Panc1 (cell line): ENCODE measurements around the gene TMED5. TPM values are rescaled to one million over a fixed set of nuclear protein-coding genes. Genes with fewer than 3 reads are reported as not detected.

ENCODE experiments used
- ATAC-seq: fragments of 200-7000 bp; cut with Tn5 transposase; 2 replicates; pipeline ENCODE4 v1.9.1; 2020; ENCODE audit warnings: mild to moderate bottlenecking, moderate library complexity
- BruUV-seq: library from RNA; stranded (reverse); fragments of 400-500 nt; replicated peaks from 2 replicates; lab custom pipeline; 2021; lab: Mats Ljungman, UMichigan
- CTCF ChIA-PET: fragments of 300-600 bp; sonication (Branson Sonifier 250); formaldehyde crosslinking; loops from one replicate; lab custom pipeline; 2022; ENCODE audit warnings: antibody characterized with exemption; lab: Charles Lee
- POLR2A ChIA-PET: fragments of 300-600 bp; sonication (Branson Sonifier 250); formaldehyde crosslinking; loops from one replicate; lab custom pipeline; 2022; ENCODE audit warnings: antibody characterized with exemption; lab: Charles Lee
- DNase-seq: peaks from one replicate; pipeline ENCODE4 v3.0.0-alpha.2; 2010; ENCODE audit warnings: low read depth, low spot score
- H3K27ac ChIP-seq: 2 replicates; pipeline ENCODE4 v1.5.1; 2011; ENCODE audit warnings: mild to moderate bottlenecking, low read length, inconsistent platforms
- H3K27me3 ChIP-seq: fragments of 200-500 bp; sonication (Bioruptor generic); 2 replicates; pipeline ENCODE4 v1.6.0; 2014; ENCODE audit warnings: low read length, inconsistent platforms; ENCODE audit not compliant: control insufficient read depth, insufficient read depth
- H3K36me3 ChIP-seq: fragments of 200-500 bp; sonication (Bioruptor generic); 2 replicates; pipeline ENCODE4 v1.5.1; 2014; ENCODE audit warnings: inconsistent platforms, mild to moderate bottlenecking, low read length, moderate library complexity; ENCODE audit not compliant: control insufficient read depth, insufficient read depth
- H3K4me1 ChIP-seq: 2 replicates; pipeline ENCODE4 v1.5.1; 2011; ENCODE audit warnings: inconsistent platforms, mild to moderate bottlenecking, low read length, moderate library complexity; ENCODE audit not compliant: control insufficient read depth, insufficient read depth
- H3K4me3 ChIP-seq, 2 experiments: 2 replicates each; pipeline ENCODE4 v1.5.1; 2011 to 2012; ENCODE audit warnings: low read depth in 2 of 2, low read length in 2 of 2, mild to moderate bottlenecking in 2 of 2, inconsistent platforms in 1 of 2, moderate library complexity in 1 of 2
- H3K9me3 ChIP-seq: fragments of 200-500 bp; sonication (Bioruptor generic); 2 replicates; pipeline ENCODE4 v1.5.1; 2014; ENCODE audit warnings: low read depth, mild to moderate bottlenecking, inconsistent platforms, low read length, moderate library complexity; ENCODE audit not compliant: control insufficient read depth, insufficient read depth
- CTCF ChIP-seq: fragments of 450-650 bp; IDR thresholded peaks from 2 replicates; pipeline ENCODE4 v1.5.1; 2017; ENCODE audit warnings: mild to moderate bottlenecking
- POLR2AphosphoS5 ChIP-seq: IDR thresholded peaks from 2 replicates; pipeline ENCODE4 v1.6.1; 2012; ENCODE audit warnings: mild to moderate bottlenecking, low read depth, low read length, moderate library complexity
- SIN3A ChIP-seq: IDR thresholded peaks from 2 replicates; pipeline ENCODE4 v1.6.1; 2012; ENCODE audit warnings: low read depth, mild to moderate bottlenecking, low read length, moderate library complexity, borderline replicate concordance; ENCODE audit not compliant: insufficient read depth
- TCF7L2 ChIP-seq: IDR thresholded peaks from 2 replicates; pipeline ENCODE4 v1.6.1; 2011; ENCODE audit warnings: mild to moderate bottlenecking, low read depth, low read length, inconsistent platforms
- in situ Hi-C: cut with HindIII; loops from 2 replicates; pipeline ENCODE4 v1.10.0; 2016; ENCODE audit warnings: low sequenced_read_pairs, low pct_unique_long_range_greater_than_20kb
- intact Hi-C: fragments of 100-400 bp; cut with micrococcal nuclease; formaldehyde crosslinking; loops from one replicate; pipeline ENCODE4 v1.10.0; 2022; ENCODE audit not compliant: unreplicated experiment
- total RNA-seq: library from RNA; stranded (reverse); gene quantifications from one replicate; pipeline ENCODE4 v1.2.1, GENCODE V29; 2021; ENCODE audit not compliant: unreplicated experiment
- TF ChIP-seq, protein P1 (sequence below), 2 experiments: IDR thresholded peaks; 2 replicates each; pipeline ENCODE4 v1.6.1; 2011 to 2012; ENCODE audit warnings: low read depth in 2 of 2, control low read depth in 1 of 2, low read length in 1 of 2, mild to moderate bottlenecking in 1 of 2, moderate library complexity in 1 of 2; ENCODE audit not compliant: insufficient read depth in 1 of 2

The TMED5 gene
- total RNA-seq, 1 experiment from 2014 or later: 45.6 TPM

DNA sequence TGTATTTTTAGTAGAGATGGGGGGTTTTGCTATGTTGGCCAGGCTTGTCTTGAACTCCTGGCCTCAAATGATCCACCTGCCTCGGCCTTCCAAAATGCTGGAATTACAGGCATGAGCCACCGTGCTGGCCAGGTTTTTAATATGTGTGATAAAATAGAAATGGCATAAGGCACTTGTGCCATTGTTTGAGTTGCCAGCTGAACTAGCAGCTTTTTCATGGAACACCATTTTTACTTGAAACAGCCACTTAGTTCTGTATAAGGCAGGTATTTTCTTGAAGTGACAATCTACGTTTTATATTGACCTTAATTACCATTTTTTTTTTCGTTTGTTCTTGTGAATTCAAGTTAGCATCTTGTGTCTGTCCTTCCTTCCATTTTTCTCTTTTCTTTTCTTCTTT lies 72.8 kb downstream of the TMED5 start:
- ATAC-seq (no peak), DNase-seq (no peak)
- TF ChIP-seq, protein P1, sequence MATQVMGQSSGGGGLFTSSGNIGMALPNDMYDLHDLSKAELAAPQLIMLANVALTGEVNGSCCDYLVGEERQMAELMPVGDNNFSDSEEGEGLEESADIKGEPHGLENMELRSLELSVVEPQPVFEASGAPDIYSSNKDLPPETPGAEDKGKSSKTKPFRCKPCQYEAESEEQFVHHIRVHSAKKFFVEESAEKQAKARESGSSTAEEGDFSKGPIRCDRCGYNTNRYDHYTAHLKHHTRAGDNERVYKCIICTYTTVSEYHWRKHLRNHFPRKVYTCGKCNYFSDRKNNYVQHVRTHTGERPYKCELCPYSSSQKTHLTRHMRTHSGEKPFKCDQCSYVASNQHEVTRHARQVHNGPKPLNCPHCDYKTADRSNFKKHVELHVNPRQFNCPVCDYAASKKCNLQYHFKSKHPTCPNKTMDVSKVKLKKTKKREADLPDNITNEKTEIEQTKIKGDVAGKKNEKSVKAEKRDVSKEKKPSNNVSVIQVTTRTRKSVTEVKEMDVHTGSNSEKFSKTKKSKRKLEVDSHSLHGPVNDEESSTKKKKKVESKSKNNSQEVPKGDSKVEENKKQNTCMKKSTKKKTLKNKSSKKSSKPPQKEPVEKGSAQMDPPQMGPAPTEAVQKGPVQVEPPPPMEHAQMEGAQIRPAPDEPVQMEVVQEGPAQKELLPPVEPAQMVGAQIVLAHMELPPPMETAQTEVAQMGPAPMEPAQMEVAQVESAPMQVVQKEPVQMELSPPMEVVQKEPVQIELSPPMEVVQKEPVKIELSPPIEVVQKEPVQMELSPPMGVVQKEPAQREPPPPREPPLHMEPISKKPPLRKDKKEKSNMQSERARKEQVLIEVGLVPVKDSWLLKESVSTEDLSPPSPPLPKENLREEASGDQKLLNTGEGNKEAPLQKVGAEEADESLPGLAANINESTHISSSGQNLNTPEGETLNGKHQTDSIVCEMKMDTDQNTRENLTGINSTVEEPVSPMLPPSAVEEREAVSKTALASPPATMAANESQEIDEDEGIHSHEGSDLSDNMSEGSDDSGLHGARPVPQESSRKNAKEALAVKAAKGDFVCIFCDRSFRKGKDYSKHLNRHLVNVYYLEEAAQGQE (IDR thresholded peaks at IDR 0.05; ENCODE audit: insufficient read depth in 1 of 2, low read depth in 2 of 2, low read length in 1 of 2): no peak
- TF ChIP-seq SIN3A (no peak), TCF7L2 (no peak), POLR2AphosphoS5 (no peak), CTCF (no peak)
- Histone ChIP-seq H3K27me3 (no peaks in the 10 kb centered on the region), H3K27ac (no peak overlapping the region), H3K9me3 (no peaks in the 10 kb centered on the region), H3K36me3 (no peaks in the 10 kb centered on the region; the same call in 1 of the 2 replicates), H3K4me1 (no peaks in the 10 kb centered on the region), H3K4me3 (no peak overlapping the region)
- POLR2A ChIA-PET: no interaction called here
- in situ Hi-C loops (no loop called here), intact Hi-C loops (no loop called here)
- no TSS peak for BruUV-seq
- CTCF ChIA-PET: no interaction called here

DNA sequence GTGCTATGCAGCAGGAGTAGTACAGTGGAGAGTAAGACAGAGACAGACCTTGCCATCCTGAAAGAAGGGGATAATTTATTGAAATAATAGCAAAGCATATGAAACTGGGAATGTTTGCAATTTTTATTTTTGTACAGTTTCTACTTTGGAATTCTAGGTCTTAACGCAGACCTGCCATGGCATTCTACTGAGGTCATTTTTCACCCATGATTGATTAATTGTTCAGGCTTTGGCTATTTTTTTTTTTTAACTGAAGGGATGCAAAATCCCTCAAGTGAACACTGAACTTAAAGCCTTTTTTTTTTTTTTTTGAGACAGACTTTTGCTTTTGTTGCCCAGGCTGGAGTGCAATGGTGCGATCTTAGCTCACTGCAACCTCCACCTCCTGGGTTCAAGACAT lies 74.0 kb downstream of the TMED5 start:
- CTCF ChIA-PET: no interaction called here

DNA sequence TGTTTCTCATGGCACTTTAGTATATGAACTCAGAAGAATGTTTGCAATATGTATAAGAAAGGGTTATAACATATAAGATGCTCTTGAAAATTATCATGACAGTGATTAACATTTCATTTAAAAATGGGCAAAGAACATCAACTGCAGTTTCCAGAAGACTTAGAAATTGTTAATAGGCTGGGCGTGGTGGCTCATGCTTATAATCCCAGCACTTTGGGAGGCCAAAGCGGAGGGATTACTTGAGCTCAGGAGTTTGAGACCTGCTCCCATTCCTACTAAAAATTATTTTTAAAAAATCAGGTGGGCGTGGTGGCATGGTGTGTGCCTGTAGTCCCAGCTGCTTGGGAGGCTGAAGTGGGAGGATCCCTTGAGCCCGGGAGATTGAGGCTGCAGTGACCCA lies 78.1 kb downstream of the TMED5 start:
- no peak for TF ChIP-seq SIN3A
- TF ChIP-seq, protein P1 (IDR thresholded peaks at IDR 0.05; ENCODE audit: insufficient read depth in 1 of 2, low read depth in 2 of 2, low read length in 1 of 2): no peak
- no peak for TF ChIP-seq TCF7L2
- no peak for TF ChIP-seq POLR2AphosphoS5
- no peak for TF ChIP-seq CTCF
- ATAC-seq: no peak
- ChIA-PET POLR2A (no interaction called here), CTCF (no interaction called here)
- no peaks in the 10 kb centered on the region for H3K9me3 ChIP-seq
- in situ Hi-C loops: no loop called here
- no peaks in the 10 kb centered on the region for H3K4me1 ChIP-seq
- no peak overlapping the region for H3K4me3 ChIP-seq
- H3K27ac ChIP-seq: no peak overlapping the region
- intact Hi-C loops: no loop called here
- no peaks in the 10 kb centered on the region for H3K27me3 ChIP-seq
- no TSS peak for BruUV-seq
- no peak for DNase-seq
- no peaks in the 10 kb centered on the region for H3K36me3 ChIP-seq

More for the DNA sequence above, 74.0 kb downstream of the TMED5 start:
- intact Hi-C loops: no loop called here
- Histone ChIP-seq H3K4me1 (no peaks in the 10 kb centered on the region), H3K27me3 (no peaks in the 10 kb centered on the region), H3K27ac (no peak overlapping the region), H3K36me3 (no peaks in the 10 kb centered on the region; the same call in 1 of the 2 replicates), H3K4me3 (no peak overlapping the region), H3K9me3 (no peaks in the 10 kb centered on the region)
- ATAC-seq (no peak), DNase-seq (no peak)
- TF ChIP-seq TCF7L2: no peak
- BruUV-seq: no TSS peak
- in situ Hi-C loops: no loop called here
- POLR2A ChIA-PET: no interaction called here
